Measurements from ENCODE around the gene DYDC2.

The DYDC2 gene

GRCh38 chr10:80356563-80356988 is at the start of gene DYDC2, which contains the start of gene DYDC1:
Gene DYDC2 (plus strand): TSS chr10:80356781. CDS start chr10:80362444, 5,663 bp downstream.
Gene DYDC1 (minus strand): TSS chr10:80356755. CDS start chr10:80352601, 4,154 bp downstream.
- no peaks in the 10 kb centered on the region for H3K9me3 ChIP-seq (ENCODE audit: control insufficient read depth, low read depth, low read length)
- peak within 1 kb of the TSS; percentile 69 for H3K9ac ChIP-seq (ENCODE audit: low read length)
- peaks cover 20% of the 10 kb centered on the region for H3K27me3 ChIP-seq (ENCODE audit: control insufficient read depth, insufficient read depth, low read length)
- peaks cover 4% of the 10 kb centered on the region for H3K4me1 ChIP-seq (ENCODE audit: control insufficient read depth, low read depth, low read length)
- H3K27ac ChIP-seq (ENCODE audit: low read length), result no peak within 1 kb of the TSS
- H3K36me3 ChIP-seq (ENCODE audit: control insufficient read depth, low read depth, low read length), result no peaks in the 10 kb centered on the region
- peak within 1 kb of the TSS; percentile 66 for H3K4me3 ChIP-seq (ENCODE audit: low read length)

GRCh38 chr10:80313523-80313922 is 43.1 kb upstream of the DYDC2 start:
- Histone ChIP-seq H3K9me3 (ENCODE audit: control insufficient read depth, low read depth, low read length) (no peaks in the 10 kb centered on the region), H3K27ac (ENCODE audit: low read length) (no peak overlapping the region), H3K36me3 (ENCODE audit: control insufficient read depth, low read depth, low read length) (no peaks in the 10 kb centered on the region), H3K9ac (ENCODE audit: low read length) (no peak overlapping the region), H3K4me3 (ENCODE audit: low read length) (no peak overlapping the region), H3K27me3 (ENCODE audit: control insufficient read depth, insufficient read depth, low read length) (no peaks in the 10 kb centered on the region), H3K4me1 (ENCODE audit: control insufficient read depth, low read depth, low read length) (no peaks in the 10 kb centered on the region)

GRCh38 chr10:80315391-80315790 is 41.2 kb upstream of the DYDC2 start:
- no peaks in the 10 kb centered on the region for H3K4me1 ChIP-seq (ENCODE audit: control insufficient read depth, low read depth, low read length)
- no peak overlapping the region for H3K27ac ChIP-seq (ENCODE audit: low read length)
- no peaks in the 10 kb centered on the region for H3K36me3 ChIP-seq (ENCODE audit: control insufficient read depth, low read depth, low read length)
- H3K9me3 ChIP-seq (ENCODE audit: control insufficient read depth, low read depth, low read length), result no peaks in the 10 kb centered on the region
- H3K27me3 ChIP-seq (ENCODE audit: control insufficient read depth, insufficient read depth, low read length), result no peaks in the 10 kb centered on the region
- no peak overlapping the region for H3K9ac ChIP-seq (ENCODE audit: low read length)
- no peak overlapping the region for H3K4me3 ChIP-seq (ENCODE audit: low read length)

GRCh38 chr10:80318742-80319141 is 37.8 kb upstream of the DYDC2 start:
- Histone ChIP-seq H3K27ac (ENCODE audit: low read length) (no peak overlapping the region), H3K4me3 (ENCODE audit: low read length) (no peak overlapping the region), H3K4me1 (ENCODE audit: control insufficient read depth, low read depth, low read length) (no peaks in the 10 kb centered on the region), H3K9ac (ENCODE audit: low read length) (no peak overlapping the region), H3K36me3 (ENCODE audit: control insufficient read depth, low read depth, low read length) (no peaks in the 10 kb centered on the region), H3K27me3 (ENCODE audit: control insufficient read depth, insufficient read depth, low read length) (no peaks in the 10 kb centered on the region), H3K9me3 (ENCODE audit: control insufficient read depth, low read depth, low read length) (no peaks in the 10 kb centered on the region)

- Histone ChIP-seq H3K27me3 (ENCODE audit: control insufficient read depth, insufficient read depth, low read length) (no peaks in the 10 kb centered on the region), H3K27ac (ENCODE audit: low read length) (no peak overlapping the region), H3K9me3 (ENCODE audit: control insufficient read depth, low read depth, low read length) (no peaks in the 10 kb centered on the region), H3K36me3 (ENCODE audit: control insufficient read depth, low read depth, low read length) (no peaks in the 10 kb centered on the region), H3K4me1 (ENCODE audit: control insufficient read depth, low read depth, low read length) (no peaks in the 10 kb centered on the region), H3K4me3 (ENCODE audit: low read length) (no peak overlapping the region), H3K9ac (ENCODE audit: low read length) (no peak overlapping the region)
These were observed 37.3 kb upstream of the DYDC2 start for GRCh38 chr10:80319318-80319717.

- Histone ChIP-seq H3K9ac (ENCODE audit: low read length) (no peak overlapping the region), H3K27me3 (ENCODE audit: control insufficient read depth, insufficient read depth, low read length) (no peaks in the 10 kb centered on the region), H3K4me1 (ENCODE audit: control insufficient read depth, low read depth, low read length) (no peaks in the 10 kb centered on the region), H3K36me3 (ENCODE audit: control insufficient read depth, low read depth, low read length) (no peaks in the 10 kb centered on the region), H3K27ac (ENCODE audit: low read length) (no peak overlapping the region), H3K9me3 (ENCODE audit: control insufficient read depth, low read depth, low read length) (no peaks in the 10 kb centered on the region), H3K4me3 (ENCODE audit: low read length) (no peak overlapping the region)
These were observed 36.8 kb upstream of the DYDC2 start for GRCh38 chr10:80319725-80320290.

GRCh38 chr10:80320377-80320776 is 36.2 kb upstream of the DYDC2 start:
- no peaks in the 10 kb centered on the region for H3K27me3 ChIP-seq (ENCODE audit: control insufficient read depth, insufficient read depth, low read length)
- no peak overlapping the region for H3K4me3 ChIP-seq (ENCODE audit: low read length)
- no peaks in the 10 kb centered on the region for H3K9me3 ChIP-seq (ENCODE audit: control insufficient read depth, low read depth, low read length)
- no peak overlapping the region for H3K9ac ChIP-seq (ENCODE audit: low read length)
- H3K27ac ChIP-seq (ENCODE audit: low read length), result no peak overlapping the region
- H3K36me3 ChIP-seq (ENCODE audit: control insufficient read depth, low read depth, low read length), result no peaks in the 10 kb centered on the region
- H3K4me1 ChIP-seq (ENCODE audit: control insufficient read depth, low read depth, low read length), result no peaks in the 10 kb centered on the region

- H3K4me1 ChIP-seq (ENCODE audit: control insufficient read depth, low read depth, low read length), result no peaks in the 10 kb centered on the region
- H3K36me3 ChIP-seq (ENCODE audit: control insufficient read depth, low read depth, low read length), result no peaks in the 10 kb centered on the region
- no peak overlapping the region for H3K27ac ChIP-seq (ENCODE audit: low read length)
- H3K9ac ChIP-seq (ENCODE audit: low read length), result no peak overlapping the region
- H3K4me3 ChIP-seq (ENCODE audit: low read length), result no peak overlapping the region
- no peaks in the 10 kb centered on the region for H3K9me3 ChIP-seq (ENCODE audit: control insufficient read depth, low read depth, low read length)
- H3K27me3 ChIP-seq (ENCODE audit: control insufficient read depth, insufficient read depth, low read length), result no peaks in the 10 kb centered on the region
These were observed 35.4 kb upstream of the DYDC2 start for GRCh38 chr10:80321183-80321582.

- no peak overlapping the region for H3K27ac ChIP-seq (ENCODE audit: low read length)
- no peaks in the 10 kb centered on the region for H3K27me3 ChIP-seq (ENCODE audit: control insufficient read depth, insufficient read depth, low read length)
- no peak overlapping the region for H3K9ac ChIP-seq (ENCODE audit: low read length)
These were observed 34.4 kb upstream of the DYDC2 start for GRCh38 chr10:80322158-80322557.

GRCh38 chr10:80322711-80323110 is 33.9 kb upstream of the DYDC2 start:
- Histone ChIP-seq H3K9ac (ENCODE audit: low read length) (no peak overlapping the region), H3K27me3 (ENCODE audit: control insufficient read depth, insufficient read depth, low read length) (no peaks in the 10 kb centered on the region), H3K27ac (ENCODE audit: low read length) (no peak overlapping the region), H3K4me1 (ENCODE audit: control insufficient read depth, low read depth, low read length) (no peaks in the 10 kb centered on the region), H3K4me3 (ENCODE audit: low read length) (no peak overlapping the region), H3K36me3 (ENCODE audit: control insufficient read depth, low read depth, low read length) (no peaks in the 10 kb centered on the region), H3K9me3 (ENCODE audit: control insufficient read depth, low read depth, low read length) (no peaks in the 10 kb centered on the region)

More at GRCh38 chr10:80322158-80322557, 34.4 kb upstream of the DYDC2 start:
- Histone ChIP-seq H3K4me3 (ENCODE audit: low read length) (no peak overlapping the region), H3K36me3 (ENCODE audit: control insufficient read depth, low read depth, low read length) (no peaks in the 10 kb centered on the region), H3K4me1 (ENCODE audit: control insufficient read depth, low read depth, low read length) (no peaks in the 10 kb centered on the region), H3K9me3 (ENCODE audit: control insufficient read depth, low read depth, low read length) (no peaks in the 10 kb centered on the region)

GRCh38 chr10:80323311-80323710 is 33.3 kb upstream of the DYDC2 start:
- Histone ChIP-seq H3K27ac (ENCODE audit: low read length) (no peak overlapping the region), H3K27me3 (ENCODE audit: control insufficient read depth, insufficient read depth, low read length) (no peaks in the 10 kb centered on the region), H3K36me3 (ENCODE audit: control insufficient read depth, low read depth, low read length) (no peaks in the 10 kb centered on the region), H3K9ac (ENCODE audit: low read length) (no peak overlapping the region), H3K4me3 (ENCODE audit: low read length) (no peak overlapping the region), H3K4me1 (ENCODE audit: control insufficient read depth, low read depth, low read length) (no peaks in the 10 kb centered on the region), H3K9me3 (ENCODE audit: control insufficient read depth, low read depth, low read length) (no peaks in the 10 kb centered on the region)

- H3K36me3 ChIP-seq (ENCODE audit: control insufficient read depth, low read depth, low read length), result no peaks in the 10 kb centered on the region
- H3K4me1 ChIP-seq (ENCODE audit: control insufficient read depth, low read depth, low read length), result no peaks in the 10 kb centered on the region
- H3K27me3 ChIP-seq (ENCODE audit: control insufficient read depth, insufficient read depth, low read length), result no peaks in the 10 kb centered on the region
- H3K4me3 ChIP-seq (ENCODE audit: low read length), result no peak overlapping the region
- no peak overlapping the region for H3K27ac ChIP-seq (ENCODE audit: low read length)
- H3K9me3 ChIP-seq (ENCODE audit: control insufficient read depth, low read depth, low read length), result no peaks in the 10 kb centered on the region
- no peak overlapping the region for H3K9ac ChIP-seq (ENCODE audit: low read length)
These were observed 32.5 kb upstream of the DYDC2 start for GRCh38 chr10:80324086-80324485.
